Pulmonary artery endothelial cell (primary cell): ENCODE measurements around the gene COL1A2. TPM values are rescaled to one million over a fixed set of nuclear protein-coding genes. Genes with fewer than 3 reads are reported as not detected.

Experiments used
- DNase-seq: peaks from one replicate; pipeline ENCODE4 v3.0.0-alpha.2; 2011; ENCODE audit warnings: low read depth, low spot score
- total RNA-seq: library from RNA; depleted of rRNA; stranded (reverse); fragments of >200 nt; gene quantifications from 2 replicates; pipeline ENCODE4 v1.2.3, GENCODE V29; 2014

The COL1A2 gene
- total RNA-seq, 1 donor from 2014 or later: 13.6 TPM

GRCh38 chr7:94382746-94383145, 11.9 kb upstream of the COL1A2 start:
- no peak for DNase-seq

GRCh38 chr7:94384315-94384714, 10.4 kb upstream of the COL1A2 start:
- no peak for DNase-seq

GRCh38 chr7:94386416-94386815, 8.3 kb upstream of the COL1A2 start:
- no peak for DNase-seq

GRCh38 chr7:94388540-94388939, 6.2 kb upstream of the COL1A2 start:
- DNase-seq: no peak

DNA sequence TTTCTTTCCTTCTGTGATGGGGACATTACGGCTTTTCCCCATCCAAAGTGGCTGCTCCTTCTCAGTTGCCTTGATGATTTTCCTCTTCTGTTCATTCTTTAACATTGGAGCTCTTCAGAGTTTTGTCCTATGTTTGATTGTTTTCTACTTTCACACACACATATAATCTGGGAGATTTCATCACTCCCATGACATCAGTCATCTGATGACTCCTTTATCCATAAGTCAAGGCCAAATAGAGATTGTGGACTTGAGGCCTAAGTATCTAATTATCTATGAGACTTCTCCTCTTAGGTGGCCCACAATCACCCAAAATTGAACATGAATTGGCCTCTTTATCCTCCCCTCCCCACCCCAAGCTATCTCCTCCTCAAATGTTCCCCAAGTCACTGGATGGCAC, 5.3 kb upstream of the COL1A2 start:
- DNase-seq: no peak

DNA sequence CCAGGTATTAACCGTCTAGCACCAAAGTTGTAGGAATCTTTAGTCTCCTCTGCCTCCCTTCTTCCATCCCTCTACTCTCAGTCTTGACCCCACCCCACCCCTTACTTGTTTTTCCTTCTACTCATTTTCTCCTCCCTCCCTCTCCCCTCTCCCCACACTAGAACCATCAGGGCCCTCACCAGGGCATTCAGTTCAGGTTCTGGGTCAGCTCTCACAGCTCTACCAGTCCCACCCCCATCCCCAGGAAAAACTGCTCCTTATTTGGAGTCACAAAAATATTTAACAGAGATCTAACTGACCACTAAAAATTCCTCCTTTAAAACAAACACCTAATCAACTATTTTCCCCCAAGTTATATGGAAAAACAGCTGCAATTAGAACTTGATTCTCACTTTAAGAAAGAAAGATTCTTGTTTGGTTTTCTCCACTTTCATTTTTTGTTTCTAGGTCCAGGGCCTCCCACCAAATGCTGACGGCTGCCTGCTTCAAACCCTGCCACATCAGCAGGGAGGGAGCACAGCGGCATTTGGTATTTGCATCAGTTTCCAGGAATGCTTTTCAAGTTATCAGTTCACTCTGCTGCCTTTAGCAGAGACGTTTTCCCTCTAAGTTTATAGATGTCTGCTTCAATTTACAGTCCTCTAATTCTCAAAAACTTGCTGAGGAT, 2.8 kb upstream of the COL1A2 start:
- no peak for DNase-seq

DNA sequence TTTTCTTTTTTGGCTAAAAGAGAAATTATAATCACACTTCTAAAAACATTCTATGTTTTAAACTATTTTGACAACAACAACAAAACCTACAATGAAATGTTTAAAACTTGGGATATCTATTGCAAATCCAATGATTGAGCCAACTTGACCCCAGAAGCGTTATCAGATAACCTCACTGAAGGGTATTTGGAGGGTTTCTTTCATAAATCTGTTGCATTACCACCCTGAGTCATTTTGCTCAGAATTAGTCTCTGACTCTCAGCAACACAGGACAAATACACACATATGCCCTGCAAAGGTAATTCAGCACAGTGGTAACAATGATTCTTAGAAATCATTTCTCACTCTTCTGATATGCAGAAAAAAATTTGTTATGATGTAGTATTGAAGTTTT, 2.3 kb upstream of the COL1A2 start:
- no peak for DNase-seq

GRCh38 chr7:94393246-94394108, 1.2 kb upstream of the COL1A2 start:
- DNase-seq: no peak

DNA sequence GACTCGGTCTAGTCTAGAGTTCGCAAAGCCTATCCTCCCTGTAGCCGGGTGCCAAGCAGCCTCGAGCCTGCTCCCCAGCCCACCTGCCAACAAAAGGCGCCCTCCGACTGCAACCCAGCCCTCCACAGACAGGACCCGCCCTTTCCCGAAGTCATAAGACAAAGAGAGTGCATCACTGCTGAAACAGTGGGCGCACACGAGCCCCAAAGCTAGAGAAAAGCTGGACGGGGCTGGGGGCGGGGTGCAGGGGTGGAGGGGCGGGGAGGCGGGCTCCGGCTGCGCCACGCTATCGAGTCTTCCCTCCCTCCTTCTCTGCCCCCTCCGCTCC, 622 bp upstream of the COL1A2 start:
- DNase-seq: no peak

DNA sequence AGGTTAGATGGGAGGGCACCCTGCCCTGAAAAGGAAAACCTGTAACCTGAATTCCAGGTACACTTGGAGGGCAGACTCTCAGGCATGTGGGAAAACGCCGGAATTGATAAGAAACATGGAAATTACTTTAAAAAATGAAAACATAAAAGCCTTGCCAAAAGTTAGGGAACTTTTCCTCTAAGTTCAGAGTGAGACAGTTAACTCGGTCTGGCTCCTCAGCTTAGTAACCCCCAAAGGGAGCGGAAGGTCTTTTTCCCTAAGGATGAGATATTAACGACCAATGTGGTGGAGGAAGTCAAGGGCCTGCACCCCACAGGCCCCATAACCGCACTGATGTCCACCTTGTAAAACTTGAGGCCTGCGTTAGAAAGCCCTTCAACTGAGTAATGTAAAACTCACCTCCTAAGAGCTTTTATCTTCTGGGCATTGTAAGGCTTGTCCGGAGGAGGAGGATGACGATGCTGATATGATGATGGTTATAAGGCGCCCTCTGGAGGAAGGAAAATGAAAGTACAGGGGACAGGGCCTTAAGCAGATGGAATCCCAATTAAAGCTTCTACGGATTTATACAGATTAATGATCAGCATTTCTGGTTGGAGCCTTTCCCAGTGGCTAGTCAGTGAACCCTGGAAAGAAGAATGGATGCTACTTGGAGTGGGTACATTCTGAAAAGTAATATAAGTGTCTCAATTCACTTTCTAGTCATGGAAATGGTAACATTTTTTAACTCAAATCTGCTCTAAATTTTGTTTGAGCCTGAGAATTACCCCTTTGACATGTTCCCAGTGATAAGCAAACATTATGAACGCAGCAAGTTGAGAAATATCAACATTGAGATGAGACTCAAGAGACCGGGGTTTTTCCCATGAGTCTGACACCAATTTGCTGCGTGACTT, 694 bp downstream of the COL1A2 start:
- peak; percentile 70 for DNase-seq

GRCh38 chr7:94396037-94396431, 1.3 kb downstream of the COL1A2 start:
- DNase-seq: no peak

- DNase-seq: no peak
These were observed 1.9 kb downstream of the COL1A2 start for GRCh38 chr7:94396596-94396995.

DNA sequence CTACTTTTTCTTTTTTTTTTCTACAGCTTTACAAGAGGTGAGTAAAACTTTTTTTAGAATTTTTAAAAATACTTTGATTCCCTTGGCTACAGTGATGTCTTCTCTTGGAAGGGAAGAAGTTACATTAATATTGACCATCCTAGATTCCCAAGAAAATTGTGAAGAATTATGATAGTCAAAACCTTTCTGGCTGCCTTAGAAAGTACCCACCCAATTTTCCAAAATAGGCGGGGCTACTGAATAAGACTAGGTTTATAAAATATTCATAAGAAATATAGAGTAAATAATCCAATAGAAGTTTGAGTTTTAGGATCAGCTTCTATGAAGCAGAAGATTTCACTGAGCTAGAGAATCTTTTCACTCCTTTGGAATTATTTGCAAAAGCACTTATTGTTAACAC, 3.0 kb downstream of the COL1A2 start:
- DNase-seq: no peak

GRCh38 chr7:94398841-94399240, 4.1 kb downstream of the COL1A2 start:
- DNase-seq: no peak

- DNase-seq: no peak
These were observed 5.3 kb downstream of the COL1A2 start for GRCh38 chr7:94400022-94400421.

DNA sequence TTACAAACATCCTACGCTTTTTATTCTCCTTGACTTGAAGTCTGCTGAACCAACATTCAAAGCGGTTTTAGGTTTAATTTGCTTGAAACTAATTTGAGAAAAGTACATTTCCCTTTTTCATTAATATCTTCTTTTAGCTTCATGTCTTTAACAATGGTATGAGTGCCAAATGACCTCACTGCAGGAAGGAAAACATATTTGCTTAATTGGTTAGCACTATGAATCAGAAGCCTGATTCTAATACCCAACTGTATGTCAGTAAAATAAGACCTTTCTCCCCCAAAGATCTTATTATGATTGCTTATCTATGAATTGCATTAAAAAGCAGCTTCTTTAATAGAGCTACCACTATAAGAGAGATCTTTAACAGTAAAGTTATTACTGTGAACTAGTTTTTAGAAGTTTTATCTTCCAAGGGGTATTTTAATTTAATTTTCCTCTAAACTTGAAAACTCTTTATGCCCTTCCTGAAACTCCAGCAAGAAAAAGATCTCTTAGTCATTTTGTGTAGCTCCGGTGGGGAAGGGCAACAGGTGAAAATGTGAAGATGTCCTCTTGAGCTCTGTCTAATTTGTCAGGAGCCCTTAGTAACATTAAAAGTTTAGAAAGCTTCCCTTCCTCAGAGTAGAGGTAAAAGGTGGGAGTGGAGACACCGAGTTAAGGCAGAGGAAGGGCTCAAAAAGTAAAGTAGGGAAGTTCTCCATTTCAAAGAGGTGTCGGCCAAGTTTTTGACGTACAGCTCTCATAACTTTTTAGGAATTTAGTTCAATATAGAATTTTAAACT, 6.1 kb downstream of the COL1A2 start:
- no peak for DNase-seq

DNA sequence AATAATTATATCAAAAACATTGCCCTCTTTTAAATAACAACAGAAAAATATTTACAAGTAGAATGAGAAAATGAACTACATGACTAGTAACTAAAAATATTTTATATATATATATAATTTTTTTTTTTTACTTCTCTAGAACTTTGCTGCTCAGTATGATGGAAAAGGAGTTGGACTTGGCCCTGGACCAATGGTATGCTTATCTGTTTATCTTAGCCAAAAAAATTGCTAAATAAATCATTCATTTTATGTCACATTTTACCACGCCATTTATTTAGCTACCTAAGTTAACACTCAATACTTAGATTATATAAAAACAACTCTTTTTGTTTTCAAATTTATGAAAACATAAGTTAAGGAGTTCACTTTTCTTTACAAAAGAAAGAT, 6.7 kb downstream of the COL1A2 start:
- no peak for DNase-seq

GRCh38 chr7:94403546-94403945, 8.9 kb downstream of the COL1A2 start:
- no peak for DNase-seq

- no peak for DNase-seq
These were observed 10.8 kb downstream of the COL1A2 start for GRCh38 chr7:94405506-94405905.

DNA sequence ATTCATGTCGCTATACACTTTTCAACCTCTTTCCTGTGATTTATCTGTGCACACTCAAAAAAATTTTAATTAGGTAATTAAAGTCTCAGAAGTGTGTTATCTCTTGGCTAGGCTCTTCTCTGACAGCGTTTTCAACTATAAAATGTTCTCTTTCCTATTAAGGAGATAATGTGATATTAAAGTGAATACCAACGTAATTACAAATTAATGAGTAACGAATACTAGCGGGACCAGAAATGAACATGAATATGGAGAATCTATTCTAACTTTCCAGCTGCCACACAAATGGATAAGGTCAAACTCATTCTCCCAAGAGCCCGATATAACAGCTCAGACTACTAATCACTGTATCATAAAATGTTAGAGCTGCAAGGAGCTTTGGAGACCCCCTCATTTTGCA, 12.0 kb downstream of the COL1A2 start:
- DNase-seq: no peak

DNA sequence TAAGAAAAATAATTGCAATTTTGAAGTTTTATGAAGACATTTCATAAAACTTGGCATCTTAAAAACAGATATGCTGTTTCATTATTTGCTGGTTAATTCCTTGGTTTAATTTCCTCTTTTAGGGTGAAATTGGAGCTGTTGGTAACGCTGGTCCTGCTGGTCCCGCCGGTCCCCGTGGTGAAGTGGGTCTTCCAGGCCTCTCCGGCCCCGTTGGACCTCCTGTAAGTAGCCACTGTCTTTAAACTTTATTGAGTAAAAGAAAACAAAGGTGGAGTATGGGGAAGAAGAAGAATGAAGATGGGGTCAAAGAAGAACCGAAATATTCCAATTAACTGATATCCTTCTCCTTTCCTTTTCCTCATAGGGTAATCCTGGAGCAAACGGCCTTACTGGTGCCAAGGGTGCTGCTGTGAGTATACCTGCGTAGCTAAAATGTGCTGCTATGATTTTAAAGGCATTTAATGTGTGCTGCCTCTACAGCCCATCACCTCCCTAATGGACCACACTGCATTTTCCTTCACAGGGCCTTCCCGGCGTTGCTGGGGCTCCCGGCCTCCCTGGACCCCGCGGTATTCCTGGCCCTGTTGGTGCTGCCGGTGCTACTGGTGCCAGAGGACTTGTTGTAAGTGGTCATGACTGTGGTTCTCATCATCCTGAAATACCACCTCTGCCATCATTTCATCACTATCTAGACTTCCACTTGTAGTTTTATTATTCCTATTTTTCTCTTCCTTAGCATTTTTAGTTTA, 14.7 kb downstream of the COL1A2 start:
- DNase-seq: no peak
